ENCODE measurements around the gene COL28A1.

Gene COL28A1

DNA sequence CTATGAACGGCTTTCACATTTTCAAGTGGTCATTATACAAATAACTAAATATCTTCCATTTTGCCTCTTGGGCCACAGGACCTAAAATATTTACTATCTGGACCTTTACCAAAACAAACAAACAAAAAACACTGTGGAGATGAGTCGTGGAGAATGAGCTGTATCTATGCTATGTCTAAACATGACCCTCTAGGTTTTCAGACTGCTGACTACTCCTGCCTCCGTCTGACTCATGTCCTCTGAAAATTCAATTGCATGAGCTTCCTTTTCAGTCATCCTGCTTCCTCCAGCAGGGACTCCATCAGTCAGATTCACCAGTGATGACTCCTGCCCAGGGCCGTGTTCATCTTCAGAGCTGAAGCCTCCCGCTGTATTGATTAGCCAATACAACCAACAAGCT, 96.8 kb downstream of the COL28A1 start:
- TF ChIP-seq CTCF (conservative IDR thresholded peaks at IDR 0.05; ENCODE audit: low read length) = no peak
- TF ChIP-seq EZH2phosphoT487 (IDR thresholded peaks at IDR 0.05; ENCODE audit: borderline replicate concordance) = no peak
- H3K79me2 ChIP-seq (ENCODE audit: insufficient read depth, low read length) = no peaks in the 10 kb centered on the region
- peaks cover 10% of the 10 kb centered on the region for H3K4me1 ChIP-seq (ENCODE audit: insufficient read depth, low read length, poor library complexity, severe bottlenecking)
- H4K20me1 ChIP-seq (ENCODE audit: insufficient read depth, low read length, poor library complexity, severe bottlenecking) = no peaks in the 10 kb centered on the region
- no peaks in the 10 kb centered on the region for H3K27me3 ChIP-seq (ENCODE audit: insufficient read depth, low read length, poor library complexity, severe bottlenecking)
- no peak overlapping the region for H2AFZ ChIP-seq (ENCODE audit: low read length)
- H3F3A ChIP-seq (ENCODE audit: low read depth) = no peaks in the 10 kb centered on the region
- no peak overlapping the region for H3K4me2 ChIP-seq (ENCODE audit: low read depth, low read length, poor library complexity, severe bottlenecking)
- H3K4me3 ChIP-seq (ENCODE audit: low read length, poor library complexity, severe bottlenecking) = no peak overlapping the region
- H3K9me3 ChIP-seq (ENCODE audit: insufficient read depth, low read depth, low read length) = no peaks in the 10 kb centered on the region
- H3K9ac ChIP-seq (ENCODE audit: low read depth, low read length, poor library complexity, severe bottlenecking) = no peak overlapping the region
- no peaks in the 10 kb centered on the region for H3K9me2 ChIP-seq (replicated peaks; ENCODE audit: low read depth, low read length)
- H3K36me3 ChIP-seq (ENCODE audit: insufficient read depth, low read length) = no peaks in the 10 kb centered on the region

DNA sequence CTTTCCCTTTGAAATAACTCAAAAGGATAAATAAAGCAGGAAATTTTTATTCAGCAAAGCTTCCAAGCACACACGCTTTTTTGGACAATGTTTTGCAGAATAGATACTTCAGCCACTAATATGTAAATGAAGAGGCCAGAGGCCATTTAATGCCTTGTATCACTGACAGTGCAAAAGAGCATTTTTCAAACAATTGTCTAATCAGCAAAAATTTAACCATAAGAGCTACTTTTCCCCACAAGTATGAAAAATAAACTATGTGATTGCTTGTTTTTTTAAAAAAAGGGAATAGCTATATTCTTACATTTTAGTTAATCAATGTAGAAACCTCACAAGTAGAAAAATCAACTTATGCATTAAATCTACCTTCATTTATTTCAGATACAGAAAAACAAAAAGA, 99.7 kb downstream of the COL28A1 start:
- Histone ChIP-seq H3K4me2 (ENCODE audit: low read depth, low read length, poor library complexity, severe bottlenecking) (no peak overlapping the region), H3K9me3 (ENCODE audit: insufficient read depth, low read depth, low read length) (no peaks in the 10 kb centered on the region), H3K36me3 (ENCODE audit: insufficient read depth, low read length) (no peaks in the 10 kb centered on the region), H3K9ac (ENCODE audit: low read depth, low read length, poor library complexity, severe bottlenecking) (no peak overlapping the region), H3F3A (ENCODE audit: low read depth) (no peaks in the 10 kb centered on the region), H3K4me1 (ENCODE audit: insufficient read depth, low read length, poor library complexity, severe bottlenecking) (peaks cover 3% of the 10 kb centered on the region), H3K4me3 (ENCODE audit: low read length, poor library complexity, severe bottlenecking) (no peak overlapping the region), H2AFZ (ENCODE audit: low read length) (no peak overlapping the region), H3K27me3 (ENCODE audit: insufficient read depth, low read length, poor library complexity, severe bottlenecking) (no peaks in the 10 kb centered on the region), H3K79me2 (ENCODE audit: insufficient read depth, low read length) (no peaks in the 10 kb centered on the region), H3K9me2 (replicated peaks; ENCODE audit: low read depth, low read length) (no peaks in the 10 kb centered on the region), H4K20me1 (ENCODE audit: insufficient read depth, low read length, poor library complexity, severe bottlenecking) (no peaks in the 10 kb centered on the region)
- TF ChIP-seq EZH2phosphoT487 (IDR thresholded peaks at IDR 0.05; ENCODE audit: borderline replicate concordance) = no peak
- no peak for TF ChIP-seq CTCF (conservative IDR thresholded peaks at IDR 0.05; ENCODE audit: low read length)

DNA sequence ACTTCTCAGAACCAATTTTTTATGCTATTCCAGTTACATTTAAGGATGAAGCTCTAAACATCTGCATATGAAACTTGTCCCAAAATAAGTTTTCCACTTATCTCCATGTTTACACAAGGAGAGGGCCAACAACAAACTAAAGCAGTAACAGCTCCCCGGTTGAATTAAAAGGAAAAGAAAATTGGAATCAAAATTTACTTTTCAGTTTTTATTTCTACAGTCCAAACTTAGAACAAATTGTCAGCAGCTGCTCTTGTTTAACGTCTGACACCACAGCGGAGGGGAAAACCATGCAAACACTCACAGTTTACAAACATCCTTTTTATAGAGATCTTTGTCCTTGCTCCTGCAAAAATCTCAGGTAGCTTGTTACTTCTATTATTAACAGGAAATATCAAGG, 101.3 kb downstream of the COL28A1 start:
- H3K4me2 ChIP-seq (ENCODE audit: low read depth, low read length, poor library complexity, severe bottlenecking) = no peak overlapping the region
- H3K27me3 ChIP-seq (ENCODE audit: insufficient read depth, low read length, poor library complexity, severe bottlenecking) = no peaks in the 10 kb centered on the region
- H3K4me3 ChIP-seq (ENCODE audit: low read length, poor library complexity, severe bottlenecking) = no peak overlapping the region
- H3K9me3 ChIP-seq (ENCODE audit: insufficient read depth, low read depth, low read length) = no peaks in the 10 kb centered on the region
- no peaks in the 10 kb centered on the region for H3K79me2 ChIP-seq (ENCODE audit: insufficient read depth, low read length)
- no peaks in the 10 kb centered on the region for H3F3A ChIP-seq (ENCODE audit: low read depth)
- H3K36me3 ChIP-seq (ENCODE audit: insufficient read depth, low read length) = no peaks in the 10 kb centered on the region
- no peak overlapping the region for H2AFZ ChIP-seq (ENCODE audit: low read length)
- H3K4me1 ChIP-seq (ENCODE audit: insufficient read depth, low read length, poor library complexity, severe bottlenecking) = peaks cover 3% of the 10 kb centered on the region
- TF ChIP-seq EZH2phosphoT487 (IDR thresholded peaks at IDR 0.05; ENCODE audit: borderline replicate concordance) (no peak), CTCF (conservative IDR thresholded peaks at IDR 0.05; ENCODE audit: low read length) (no peak)
- H4K20me1 ChIP-seq (ENCODE audit: insufficient read depth, low read length, poor library complexity, severe bottlenecking) = no peaks in the 10 kb centered on the region
- H3K9me2 ChIP-seq (replicated peaks; ENCODE audit: low read depth, low read length) = no peaks in the 10 kb centered on the region
- H3K9ac ChIP-seq (ENCODE audit: low read depth, low read length, poor library complexity, severe bottlenecking) = no peak overlapping the region
